ENCODE measurements around the gene FAM193A.
"Not testable (repeated sequence)": the region's sequence is repeated elsewhere in the genome, so short reads cannot be mapped to it uniquely, and the experiment has no call there.

The FAM193A gene

GRCh38 chr4:2574009-2574408 is 37.6 kb downstream of the FAM193A start:
- no peak for DNase-seq (ENCODE audit: low spot score)

GRCh38 chr4:2574863-2575262 is 38.4 kb downstream of the FAM193A start:
- no peak for DNase-seq (ENCODE audit: low spot score)

GRCh38 chr4:2576290-2576689 is 39.8 kb downstream of the FAM193A start:
- no peak for DNase-seq (ENCODE audit: low spot score)

GRCh38 chr4:2578106-2578505 is 41.7 kb downstream of the FAM193A start:
- DNase-seq (ENCODE audit: low spot score), result no peak

GRCh38 chr4:2579910-2580309 is 43.5 kb downstream of the FAM193A start:
- DNase-seq (ENCODE audit: low spot score), result no peak

- no peak for DNase-seq (ENCODE audit: low spot score)
Measured at GRCh38 chr4:2583092-2583491, 46.6 kb downstream of the FAM193A start.

GRCh38 chr4:2583517-2583916 is 47.1 kb downstream of the FAM193A start:
- peak; percentile 62 for DNase-seq (ENCODE audit: low spot score)

GRCh38 chr4:2586502-2586901 is 50.1 kb downstream of the FAM193A start:
- no peak for DNase-seq (ENCODE audit: low spot score)

GRCh38 chr4:2587213-2587823 is 50.9 kb downstream of the FAM193A start:
- DNase-seq (ENCODE audit: low spot score), result no peak

- no peak for DNase-seq (ENCODE audit: low spot score)
Measured at GRCh38 chr4:2588259-2588658, 51.8 kb downstream of the FAM193A start.

- DNase-seq (ENCODE audit: low spot score), result peak; percentile 33
Measured at GRCh38 chr4:2591189-2591588, 54.7 kb downstream of the FAM193A start.

- DNase-seq (ENCODE audit: low spot score), result not testable (repeated sequence)
Measured at GRCh38 chr4:2592014-2592413, 55.6 kb downstream of the FAM193A start.

GRCh38 chr4:2592572-2592971 is 56.1 kb downstream of the FAM193A start:
- DNase-seq (ENCODE audit: low spot score), result no peak

GRCh38 chr4:2593003-2593402 is 56.6 kb downstream of the FAM193A start:
- DNase-seq (ENCODE audit: low spot score), result no peak

- DNase-seq (ENCODE audit: low spot score), result no peak
Measured at GRCh38 chr4:2595436-2595835, 59.0 kb downstream of the FAM193A start.

GRCh38 chr4:2595952-2596552 is 59.6 kb downstream of the FAM193A start:
- no peak for DNase-seq (ENCODE audit: low spot score)

- DNase-seq (ENCODE audit: low spot score), result no peak
Measured at GRCh38 chr4:2596611-2597010, 60.2 kb downstream of the FAM193A start.

GRCh38 chr4:2598511-2599303 is 62.3 kb downstream of the FAM193A start:
- no peak for DNase-seq (ENCODE audit: low spot score)

- no peak for DNase-seq (ENCODE audit: low spot score)
Measured at GRCh38 chr4:2599304-2599654, 62.8 kb downstream of the FAM193A start.

GRCh38 chr4:2600878-2601277 is 64.4 kb downstream of the FAM193A start:
- DNase-seq (ENCODE audit: low spot score), result no peak

GRCh38 chr4:2604614-2605013 is 68.2 kb downstream of the FAM193A start:
- no peak for DNase-seq (ENCODE audit: low spot score)

GRCh38 chr4:2606960-2607506 is 70.6 kb downstream of the FAM193A start:
- no peak for DNase-seq (ENCODE audit: low spot score)

GRCh38 chr4:2607822-2608221 is 71.4 kb downstream of the FAM193A start:
- DNase-seq (ENCODE audit: low spot score), result no peak
